Islet precursor cell (in vitro differentiated cells): ENCODE data around the gene NCOA1.

ENCODE experiments used
- DNase-seq: peaks from one replicate; pipeline ENCODE4 v3.0.0-alpha.2; 2018

Gene NCOA1

DNA sequence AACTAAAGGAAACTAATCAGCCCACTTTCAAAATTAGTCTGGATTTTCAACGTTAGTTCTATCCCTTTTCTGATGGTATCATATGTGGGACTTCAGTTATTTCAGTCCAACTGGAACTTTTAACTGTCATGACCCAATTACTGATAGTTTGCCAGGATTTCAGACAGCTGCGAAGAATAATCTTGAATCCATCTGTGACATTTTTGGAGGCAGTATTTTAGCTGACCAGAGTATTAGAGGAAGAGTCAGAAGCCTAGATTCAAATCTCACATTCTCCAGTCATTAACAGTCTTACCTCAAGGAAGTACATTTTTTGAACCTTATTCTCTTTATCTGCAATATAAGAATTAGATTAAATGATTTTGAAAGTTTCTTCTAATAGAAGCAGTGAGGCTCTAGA is 220.8 kb downstream of the NCOA1 start:
- DNase-seq = no peak

DNA sequence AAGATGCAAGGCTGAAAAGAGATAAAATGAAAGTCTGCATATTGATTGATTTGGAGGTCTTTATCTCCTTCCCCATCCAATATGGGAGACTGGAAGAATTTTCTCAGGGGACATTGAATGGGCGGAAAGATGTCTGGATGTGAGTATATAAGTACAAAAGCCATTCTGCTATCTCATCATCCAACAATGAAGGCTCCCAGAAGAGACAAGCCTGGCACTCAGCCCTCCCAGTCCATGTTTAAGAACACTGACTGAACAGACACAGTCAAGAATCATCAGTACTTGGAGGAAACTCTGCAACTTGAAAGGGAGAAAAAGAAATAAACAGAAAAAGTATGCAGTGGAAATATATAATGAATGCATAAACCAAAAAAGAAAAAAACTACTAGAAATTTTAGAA is 221.2 kb downstream of the NCOA1 start:
- DNase-seq = no peak

DNA sequence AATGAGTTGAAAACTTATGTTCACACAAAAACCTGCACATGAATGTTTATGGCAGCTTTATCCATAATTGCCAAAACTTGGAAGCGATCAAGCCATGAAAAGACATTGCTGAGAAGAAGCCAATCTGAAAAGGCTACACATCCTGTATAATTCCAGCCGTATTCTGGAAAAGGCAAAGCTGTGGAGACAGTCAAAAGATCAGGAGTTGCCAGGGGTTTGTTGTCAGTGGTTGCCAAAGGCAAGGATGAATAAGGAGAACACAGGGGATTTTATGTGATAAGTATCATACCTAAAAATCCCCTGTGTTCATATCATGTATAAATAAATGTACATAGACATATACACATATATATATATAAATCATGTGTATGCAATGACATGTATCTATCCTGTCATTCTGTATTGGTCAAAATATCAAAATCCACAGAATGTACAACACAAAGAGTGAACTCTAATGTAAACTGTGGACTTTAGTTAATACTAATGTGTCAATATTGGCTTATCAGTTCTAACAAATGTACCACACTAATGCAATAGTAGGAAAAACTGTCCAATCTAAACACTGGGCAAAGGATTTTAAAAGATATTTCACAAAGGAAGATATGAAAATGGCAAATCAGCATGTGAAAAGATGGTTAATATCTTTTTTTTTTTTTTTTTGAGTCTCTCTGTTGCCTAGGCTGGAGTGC is 226.4 kb downstream of the NCOA1 start:
- no peak for DNase-seq

DNA sequence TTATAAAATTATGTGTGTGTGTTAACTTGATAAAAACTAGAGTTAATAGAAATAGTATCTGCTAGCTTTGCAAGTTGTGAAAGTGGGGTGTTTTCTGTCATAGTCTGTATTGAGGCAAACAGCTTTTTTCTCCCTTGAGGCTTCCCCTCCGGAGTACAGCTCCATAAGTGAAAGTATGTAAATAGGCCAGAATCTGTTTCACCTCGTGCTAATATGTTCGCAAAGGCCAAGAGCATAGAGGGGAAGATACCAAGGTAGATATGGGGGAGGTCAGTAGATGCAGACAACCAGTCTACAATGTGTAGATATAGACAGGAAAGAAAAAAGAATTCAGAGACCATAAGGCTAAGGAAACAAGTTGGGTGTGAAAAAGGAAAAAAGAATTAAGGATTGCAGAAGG is 229.3 kb downstream of the NCOA1 start:
- DNase-seq = no peak

DNA sequence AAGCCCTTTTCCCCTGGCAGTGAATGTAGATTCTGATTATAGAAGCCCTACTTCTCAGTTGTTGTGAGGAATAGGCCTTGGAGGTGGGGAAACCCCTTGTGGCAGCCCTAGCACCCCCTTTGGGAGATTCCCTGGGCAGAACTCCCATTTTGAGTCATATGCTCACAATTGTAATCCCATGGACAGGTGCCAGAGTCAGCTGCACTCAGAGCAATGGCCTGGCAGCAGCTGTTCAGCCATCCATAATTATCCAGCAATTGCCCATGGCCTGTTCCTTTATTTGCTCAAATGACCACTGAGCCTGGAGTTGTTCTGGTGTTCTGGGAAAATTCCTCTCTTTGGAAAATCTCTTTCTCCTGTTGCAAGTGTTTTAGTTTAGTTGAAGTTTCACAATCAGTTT is 230.4 kb downstream of the NCOA1 start:
- peak; percentile 63 for DNase-seq

DNA sequence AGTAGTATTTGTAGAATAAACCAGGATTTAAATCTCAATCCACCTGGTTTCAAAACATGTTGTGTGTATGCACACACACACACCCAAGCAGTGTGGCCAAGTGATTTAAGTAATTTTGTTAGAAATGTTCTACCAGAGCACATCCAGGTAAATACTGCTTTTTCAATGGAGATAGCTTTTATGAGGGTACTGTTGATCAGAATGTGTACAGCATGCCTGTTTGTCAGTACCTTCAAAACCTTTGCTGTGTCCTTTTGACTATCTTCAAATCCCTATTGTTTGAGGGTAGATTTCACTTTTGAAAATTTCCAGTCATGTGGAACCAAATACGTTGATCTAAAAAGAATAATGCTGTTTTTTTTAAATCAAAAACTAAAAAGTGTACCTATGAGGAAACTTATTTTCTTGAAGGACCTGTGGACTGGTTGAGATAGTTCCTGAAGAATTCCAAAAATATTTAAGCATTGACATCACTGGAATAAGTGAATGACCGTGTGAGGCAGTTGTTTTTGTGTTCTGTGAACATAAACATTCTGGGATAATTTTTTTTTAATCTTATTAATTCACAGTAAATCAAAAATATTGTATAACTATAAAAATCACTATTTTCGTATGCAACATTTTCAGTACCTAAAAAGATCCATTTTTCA is 231.2 kb downstream of the NCOA1 start:
- DNase-seq = no peak

DNA sequence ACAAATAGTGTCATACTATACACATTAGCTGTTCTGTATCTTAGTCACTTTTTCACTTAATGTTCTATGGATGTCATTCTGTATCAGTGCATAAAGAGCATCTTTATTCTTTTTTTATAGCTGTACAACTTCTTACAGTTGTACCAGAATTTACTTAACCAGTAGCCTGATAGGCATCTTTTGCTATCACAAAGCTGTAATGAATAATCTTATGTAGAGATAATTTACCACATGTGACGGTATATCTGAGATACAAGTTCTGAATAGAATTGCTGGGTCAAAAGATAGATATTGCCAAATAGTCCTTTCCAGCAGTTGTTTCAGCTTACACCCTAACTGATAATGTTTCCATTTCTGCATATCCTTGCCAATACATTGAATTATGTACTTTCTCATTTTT is 232.1 kb downstream of the NCOA1 start:
- DNase-seq = no peak

DNA sequence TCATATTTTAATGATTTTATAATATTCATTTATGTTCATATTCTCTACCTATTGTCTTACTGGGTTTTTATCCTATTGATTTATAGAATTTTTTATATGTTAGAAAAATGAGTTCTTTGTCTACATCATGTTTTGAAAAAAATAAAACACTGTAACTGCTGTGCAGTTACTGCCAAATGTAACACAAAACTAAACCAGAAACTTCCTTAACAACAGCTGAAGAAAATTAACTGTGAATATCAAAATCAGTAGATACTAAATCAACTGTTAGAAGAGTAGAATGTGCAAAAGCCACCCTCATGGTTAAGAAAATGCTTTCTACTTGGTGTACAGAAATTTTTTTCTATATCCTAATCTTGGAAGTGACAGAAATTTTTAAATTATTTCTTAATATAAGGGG is 232.6 kb downstream of the NCOA1 start:
- no peak for DNase-seq

DNA sequence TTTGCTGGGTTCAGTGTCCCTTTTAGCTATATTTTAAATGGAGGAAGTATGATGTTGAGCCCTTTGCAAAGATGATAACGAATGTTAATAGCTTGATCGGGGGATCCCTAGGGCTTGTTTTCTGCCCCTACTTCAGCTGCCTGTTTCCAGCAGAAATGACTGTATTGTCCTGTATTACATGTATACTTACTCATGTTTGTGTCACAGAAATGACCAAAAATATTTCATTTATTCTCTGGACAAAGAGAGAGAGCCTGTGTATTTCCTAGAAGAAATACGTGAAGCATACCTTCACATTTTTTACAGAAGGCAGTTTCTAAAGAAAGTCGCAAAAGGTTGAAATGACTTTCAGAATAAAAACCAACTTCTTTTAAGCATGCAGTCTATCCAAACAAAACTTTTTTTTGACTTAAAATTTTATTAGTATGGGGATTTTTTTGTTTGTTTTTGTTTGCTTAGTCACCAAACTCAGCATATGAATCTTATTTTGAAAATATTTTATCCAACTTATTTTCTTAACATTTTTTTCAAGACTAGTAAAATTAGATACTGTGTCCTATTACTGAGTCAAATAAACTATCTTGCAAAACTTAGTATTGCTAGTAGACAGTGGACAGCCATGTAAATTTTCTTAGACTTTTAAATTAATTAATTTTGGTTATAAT is 233.2 kb downstream of the NCOA1 start:
- DNase-seq = no peak

DNA sequence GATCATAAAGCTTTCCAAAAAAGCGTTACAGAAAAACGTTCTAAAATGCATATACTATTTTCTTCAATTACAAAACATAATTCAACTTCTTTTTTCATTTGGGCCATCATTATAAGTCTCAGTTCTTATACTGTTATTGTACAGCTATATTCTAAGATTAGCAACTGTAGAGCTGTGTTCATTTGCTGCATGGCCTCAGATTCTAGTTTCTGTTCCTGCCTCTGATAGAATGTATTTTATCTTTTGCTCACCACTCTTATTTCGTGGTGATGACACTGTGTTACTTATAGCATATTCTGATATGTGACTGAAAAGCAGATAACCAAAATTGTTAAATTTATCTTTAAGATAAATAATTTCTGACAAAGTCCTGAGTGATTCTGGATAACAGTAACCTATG is 234.9 kb downstream of the NCOA1 start:
- DNase-seq = no peak

DNA sequence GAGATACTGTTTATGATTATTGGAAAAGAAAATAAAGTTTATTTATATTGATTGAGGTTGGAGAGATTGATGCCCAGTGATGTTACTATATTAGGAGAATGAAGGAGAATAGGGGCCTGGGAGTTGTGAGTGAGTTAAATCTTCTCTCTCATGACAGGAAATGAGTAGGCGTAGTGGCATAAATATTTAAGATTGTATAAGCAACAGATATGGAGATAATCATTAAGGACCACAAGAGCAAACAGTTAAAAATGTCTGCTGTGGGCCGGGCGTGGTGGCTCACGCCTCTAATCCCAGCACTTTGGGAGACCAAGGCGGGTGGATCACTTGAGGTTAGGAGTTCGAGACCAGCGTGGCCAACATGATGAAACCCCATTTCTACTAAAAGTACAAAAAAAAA is 239.4 kb downstream of the NCOA1 start:
- DNase-seq = no peak

DNA sequence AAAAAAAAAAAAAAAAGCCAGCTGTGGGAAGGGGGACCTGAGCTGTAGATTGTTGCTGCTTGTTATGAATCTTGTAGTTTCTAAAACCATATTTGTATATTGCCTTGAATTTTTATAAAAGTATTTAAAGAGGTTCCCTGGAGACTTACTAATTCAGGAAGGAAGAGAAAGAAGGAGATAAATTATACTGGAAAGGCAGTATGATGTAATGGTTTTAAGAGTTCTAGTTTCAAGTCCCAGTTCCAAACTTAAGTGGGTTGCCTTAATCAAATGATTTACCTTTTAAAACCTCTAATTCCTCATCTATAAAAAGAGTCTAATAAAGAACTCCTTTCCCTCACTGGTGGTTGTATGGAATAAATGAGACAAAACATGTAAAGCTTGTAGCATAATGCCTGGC is 240.0 kb downstream of the NCOA1 start:
- DNase-seq = no peak

DNA sequence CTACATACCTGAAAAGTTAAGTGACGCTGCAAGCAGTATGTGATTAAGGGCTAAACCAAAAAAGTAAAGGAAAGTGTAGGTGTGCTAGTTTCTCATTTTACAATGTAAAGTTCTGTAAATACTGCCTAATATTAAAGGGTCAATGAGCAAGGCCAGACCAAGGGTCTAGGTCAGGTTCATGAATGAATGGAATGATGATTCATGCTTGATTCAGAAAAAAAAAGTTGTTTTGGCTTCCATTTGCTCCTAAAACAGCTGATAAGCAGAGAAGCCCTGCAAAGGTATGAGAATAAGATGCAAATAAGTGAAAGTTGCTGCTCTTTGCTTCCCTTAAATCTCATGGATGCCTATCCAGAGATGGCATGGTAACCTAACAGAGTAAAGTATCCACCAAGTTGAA is 240.9 kb downstream of the NCOA1 start:
- DNase-seq = no peak

DNA sequence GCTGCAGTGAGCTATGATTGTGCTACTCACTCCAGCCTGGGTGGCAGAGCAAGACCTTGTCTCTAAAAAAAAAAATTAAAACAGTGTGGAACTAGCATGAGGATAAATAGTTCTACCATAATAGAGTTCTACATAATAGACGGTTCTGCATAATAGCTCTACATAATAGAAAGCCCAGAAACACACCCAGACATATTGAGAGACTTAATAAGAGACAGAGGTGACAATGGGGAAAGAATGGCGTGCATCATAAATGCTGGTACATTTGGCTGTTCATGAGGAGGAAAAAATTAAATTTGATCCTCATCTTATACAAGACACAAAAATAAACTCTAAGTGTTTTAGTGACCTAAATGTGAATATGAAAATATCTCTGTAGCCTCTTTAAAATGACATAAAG is 243.7 kb downstream of the NCOA1 start:
- DNase-seq = no peak

DNA sequence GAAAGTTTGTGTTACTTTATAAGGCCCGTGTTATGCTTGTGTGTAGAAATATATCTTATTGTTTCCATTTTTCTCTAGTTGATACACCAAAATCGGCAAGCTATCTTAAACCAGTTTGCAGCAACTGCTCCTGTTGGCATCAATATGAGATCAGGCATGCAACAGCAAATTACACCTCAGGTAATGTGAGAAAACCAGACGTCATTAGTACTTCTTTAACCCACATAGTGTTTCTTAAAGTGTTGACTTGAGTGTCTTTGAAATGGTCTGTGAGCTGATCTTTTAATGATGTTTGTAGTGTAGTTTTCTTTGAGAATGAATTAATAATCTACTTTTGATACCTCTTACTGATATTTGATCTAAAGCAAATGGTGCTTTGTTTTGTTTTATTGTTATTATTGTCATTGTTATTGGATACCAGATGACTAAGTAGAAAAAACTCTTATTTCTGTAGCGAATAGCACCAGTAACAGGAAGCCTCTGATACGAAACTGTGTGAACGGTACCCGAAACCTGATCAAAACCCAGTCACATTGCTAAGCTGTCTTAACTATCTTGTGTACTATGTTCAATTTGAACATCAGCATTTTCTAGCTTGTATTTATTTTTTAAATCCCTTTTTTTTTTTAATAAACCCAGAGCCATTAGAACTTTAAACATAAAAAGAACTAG is 248.4 kb downstream of the NCOA1 start:
- DNase-seq = no peak

DNA sequence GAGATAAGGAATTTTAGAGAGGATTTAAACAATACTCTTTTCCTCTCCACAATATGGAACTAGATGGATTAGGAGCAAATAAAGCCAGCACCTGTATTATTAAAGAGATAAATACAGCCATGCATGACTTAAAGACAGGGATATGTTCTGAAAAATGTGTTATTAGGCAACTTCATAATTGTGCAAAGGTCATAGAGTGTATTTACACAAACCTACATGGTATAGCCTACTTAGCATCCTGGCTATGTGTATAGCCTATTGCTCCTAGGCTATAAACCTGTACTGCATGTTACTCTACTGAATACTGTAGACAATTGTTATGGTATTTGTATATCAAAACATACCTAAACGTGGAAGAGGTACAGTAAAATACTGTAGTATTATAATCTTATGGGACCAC is 249.1 kb downstream of the NCOA1 start:
- DNase-seq = no peak

DNA sequence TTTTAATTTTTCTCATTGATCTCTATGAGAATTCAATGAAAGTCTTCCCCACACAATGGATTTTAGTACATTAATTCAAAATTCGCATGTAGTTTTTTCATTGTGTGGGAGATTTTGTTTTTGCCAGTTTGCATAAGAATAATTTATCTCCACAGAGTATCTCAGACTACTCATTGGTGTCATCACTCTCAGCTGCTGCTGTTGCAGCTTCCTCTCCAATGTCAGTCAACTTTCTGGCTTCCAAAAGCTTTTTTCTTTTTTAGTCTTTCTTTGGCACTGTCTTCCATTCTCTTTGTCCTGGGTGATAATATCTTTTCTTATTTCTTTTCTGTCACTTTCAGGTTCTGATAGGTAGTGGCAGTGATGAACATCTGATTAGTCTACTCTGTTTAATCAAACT is 251.7 kb downstream of the NCOA1 start:
- DNase-seq = no peak

DNA sequence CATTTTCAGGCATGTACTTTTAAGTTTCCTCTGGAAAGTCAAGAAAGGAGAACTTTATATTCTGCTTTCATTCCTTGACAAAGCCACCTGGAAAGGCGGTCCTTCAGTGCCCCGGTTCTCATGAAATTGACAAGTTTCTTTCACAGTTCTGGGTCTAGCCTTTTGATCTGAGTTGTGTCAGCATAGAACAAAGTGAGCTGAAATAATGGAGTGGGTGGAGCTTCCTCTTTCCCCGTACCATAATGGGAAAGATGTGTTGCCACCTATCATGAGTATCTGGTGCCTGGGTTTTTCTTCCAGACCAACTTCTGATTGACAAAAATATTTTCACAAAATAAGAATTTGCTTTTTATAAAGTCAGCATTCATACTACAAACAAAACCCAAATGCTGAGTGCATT is 252.9 kb downstream of the NCOA1 start:
- no peak for DNase-seq

DNA sequence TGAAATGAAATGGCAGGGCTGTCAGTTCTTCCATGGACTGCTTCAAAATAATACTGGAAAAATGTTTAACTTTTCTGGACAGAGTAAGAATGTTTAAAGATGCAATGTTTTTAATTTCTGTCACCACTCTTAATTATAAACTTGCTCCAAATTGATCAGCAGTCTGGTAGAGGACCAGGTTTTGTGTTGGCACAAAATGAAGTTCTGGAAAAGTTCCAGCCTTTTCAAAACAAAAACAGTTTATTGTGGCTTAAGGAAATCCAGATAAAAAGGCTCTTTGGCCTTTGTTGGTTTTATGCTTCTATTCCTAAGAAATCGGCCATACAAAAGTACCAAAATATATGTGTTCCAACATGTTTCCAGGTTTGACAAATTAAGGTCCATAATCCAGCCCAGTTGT is 253.3 kb downstream of the NCOA1 start:
- DNase-seq = no peak

DNA sequence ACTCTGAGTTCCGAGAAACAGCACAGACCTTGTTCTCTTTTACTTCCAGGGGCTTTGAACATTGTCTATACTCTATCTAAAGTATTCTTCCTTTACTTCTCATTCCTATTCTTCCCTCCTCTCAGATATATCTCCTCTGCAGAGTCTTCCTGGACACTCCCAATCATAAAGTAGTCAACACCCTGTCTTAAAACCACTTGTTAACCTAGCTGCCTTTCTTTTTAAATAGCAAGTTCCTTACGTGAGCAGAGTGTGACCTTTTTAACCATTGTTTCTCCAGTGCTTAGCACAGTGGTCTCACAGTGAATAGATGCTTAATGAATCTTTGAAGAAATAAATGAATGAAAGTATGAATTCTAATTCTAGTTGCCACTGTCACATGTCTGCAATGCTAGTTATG is 254.8 kb downstream of the NCOA1 start:
- no peak for DNase-seq

DNA sequence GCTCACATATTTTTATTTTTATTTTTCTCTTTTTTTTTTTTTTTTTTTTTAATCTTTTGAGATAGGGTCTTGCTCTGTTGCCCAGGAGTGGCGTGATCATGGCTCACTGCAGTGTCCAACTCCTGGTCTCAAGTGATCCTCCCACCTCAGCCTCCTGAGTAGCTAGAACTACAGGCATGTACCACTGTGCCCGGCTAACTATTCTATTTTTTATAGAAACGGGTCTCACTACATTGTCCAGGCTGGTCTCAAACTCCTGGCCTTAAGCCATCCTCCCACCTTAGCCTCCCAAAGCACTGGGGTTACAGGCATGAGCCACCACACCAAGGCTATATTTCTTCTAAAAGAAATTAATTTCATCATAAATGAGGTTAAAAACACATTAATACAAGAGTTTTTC is 256.2 kb downstream of the NCOA1 start:
- DNase-seq = no peak

DNA sequence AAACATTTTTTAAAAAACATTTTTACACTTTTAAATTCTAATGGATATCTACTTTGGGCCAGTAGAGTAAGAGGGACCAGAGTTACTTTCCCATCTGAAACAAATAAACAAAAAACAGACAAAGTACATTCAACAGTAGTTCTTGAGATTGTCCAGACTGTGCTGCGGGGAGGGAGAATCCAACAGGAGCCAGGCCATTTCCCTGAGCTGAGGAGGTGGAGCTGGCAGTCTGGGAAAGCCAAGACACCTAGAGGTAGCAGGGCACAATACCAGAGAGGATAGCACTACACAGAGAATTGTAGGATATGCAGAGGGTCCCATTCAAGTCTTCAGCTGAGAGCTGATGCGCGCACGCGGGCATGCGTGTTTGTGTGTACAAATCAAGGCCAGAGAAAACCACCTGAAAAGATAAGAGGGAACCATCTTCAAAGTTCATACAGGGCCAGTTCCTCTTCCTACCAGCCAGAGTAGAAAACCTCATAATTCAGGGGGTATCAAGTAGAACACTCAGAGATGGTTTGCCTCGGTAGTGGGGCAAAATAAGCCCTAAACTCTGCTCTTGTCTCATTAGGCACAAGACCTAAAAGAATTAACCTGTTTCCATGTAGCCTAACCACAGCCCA is 258.1 kb downstream of the NCOA1 start:
- peak; percentile 80 for DNase-seq

DNA sequence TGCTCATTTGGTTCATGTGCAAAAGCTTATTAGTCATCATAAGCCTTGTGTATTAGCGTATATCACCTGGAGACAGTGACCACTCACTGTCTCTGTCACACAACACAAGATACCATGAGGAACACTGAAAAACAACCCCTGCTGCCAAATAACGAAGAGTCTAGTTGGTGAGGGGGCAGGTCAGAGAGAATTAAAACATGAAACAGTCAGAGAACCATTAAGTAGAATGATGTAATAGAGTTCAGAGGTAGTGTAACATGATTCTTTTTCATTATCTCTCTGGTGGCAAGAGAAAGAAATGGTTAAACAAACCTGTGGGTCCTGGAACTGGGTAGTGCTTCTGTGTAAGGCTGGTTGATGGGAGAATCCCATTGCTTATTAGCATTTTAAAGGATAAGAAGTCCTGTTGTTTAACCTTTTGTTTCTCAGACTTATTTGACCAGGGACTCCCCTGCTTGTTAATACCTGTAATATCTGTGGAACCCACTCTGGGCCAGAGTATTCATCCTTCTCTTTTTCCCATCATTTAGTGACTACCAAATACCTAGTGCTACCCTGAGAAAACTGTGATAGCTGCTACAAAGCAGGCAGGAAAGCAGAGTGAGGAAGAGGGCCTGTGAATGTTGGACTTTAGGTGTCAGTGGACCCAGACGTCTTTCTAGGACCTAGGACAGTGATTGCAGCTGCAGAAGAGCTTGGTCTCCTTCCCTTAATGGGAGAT is 264.1 kb downstream of the NCOA1 start:
- no peak for DNase-seq
